Esophagus squamous epithelium (tissue), 5 donors: ENCODE data around the gene PDZD7. TPM values are rescaled to one million over a fixed set of nuclear protein-coding genes. Genes with fewer than 3 reads are reported as not detected.

Source experiments
- DNase-seq: peaks from one replicate; lab custom pipeline; 2025; lab: John Stamatoyannopoulos, UW
- H3K27ac ChIP-seq, 4 donors: fragments of 200-600 bp; sonication (generic); one replicate each; pipeline ENCODE4 v1.5.1; 2016 to 2019; ENCODE audit warnings: mild to moderate bottlenecking in 1 of 4
- H3K27me3 ChIP-seq, 4 donors: fragments of 200-600 bp; sonication (generic); 1 replicate in 3 of 4; 2 replicates in 1 of 4; pipeline versions ENCODE4 v1.5.1 to v1.6.0; 2017 to 2021; ENCODE audit warnings: antibody characterized with exemption in 1 of 4
- H3K36me3 ChIP-seq, 3 donors: fragments of 200-600 bp; sonication (generic); one replicate each; pipeline ENCODE4 v1.5.1; 2016 to 2019
- H3K4me1 ChIP-seq, 3 donors: fragments of 200-600 bp; sonication (generic); one replicate each; pipeline ENCODE4 v1.5.1; 2017 to 2019
- H3K4me3 ChIP-seq, 4 donors: fragments of 200-600 bp; sonication (generic); 1 replicate in 3 of 4; 2 replicates in 1 of 4; pipeline ENCODE4 v1.5.1; 2016 to 2019; ENCODE audit warnings: mild to moderate bottlenecking in 2 of 4, moderate library complexity in 1 of 4
- H3K9me3 ChIP-seq, 3 donors: fragments of 200-600 bp; sonication (generic); one replicate each; pipeline ENCODE4 v1.5.1; 2016 to 2019
- CTCF ChIP-seq, 6 experiments: fragments of 450-650 bp in 4 of 6; fragments of 200-600 bp in 2 of 6; sonication (generic) in 2 of 6; IDR thresholded peaks; one replicate each; pipeline ENCODE4 v1.5.1; 2016 to 2019; ENCODE audit warnings: antibody characterized with exemption in 6 of 6, mild to moderate bottlenecking in 4 of 6, moderate library complexity in 4 of 6
- POLR2A ChIP-seq, 4 donors: fragments of 450-650 bp; IDR thresholded peaks; one replicate each; pipeline ENCODE4 v1.6.1; 2017; ENCODE audit warnings: antibody characterized with exemption in 4 of 4, mild to moderate bottlenecking in 4 of 4, moderate library complexity in 3 of 4
- WGBS, 2 donors: methylation state at CpG; one replicate each; pipeline ENCODE4 v1.1.5; 2018; 5-methylcytosine and 5-hydroxymethylcytosine counted together
- intact Hi-C: fragments of 100-400 bp; cut with DNase I; formaldehyde crosslinking; loops from one replicate; pipeline ENCODE4 v1.15.0; 2022
- total RNA-seq, 4 donors: library from RNA; depleted of rRNA; stranded (reverse); fragments of >200 nt; gene quantifications; one replicate each; pipeline ENCODE4 v1.1.0, GENCODE V29; 2016
- donor health status: DM: yes; HTN: yes; CAD: no.

PDZD7 gene
- total RNA-seq, 4 donors from 2014 or later = 0.19 to 0.29 (median 0.26) TPM; not detected in 1

GRCh38 chr10:101018600-101019439 is 12.1 kb downstream of the PDZD7 start:
- Histone ChIP-seq H3K27me3 (peaks cover 0 to 55% (median 0%) of the 10 kb centered on the region in 4 donors), H3K36me3 (no peaks in the 10 kb centered on the region), H3K4me3 (peak overlapping the region in 1 of 4 donors; percentile 4), H3K9me3 (no peaks in the 10 kb centered on the region), H3K27ac (no peak overlapping the region), H3K4me1 (peaks cover 7 to 17% (median 12%) of the 10 kb centered on the region in 3 donors)
- DNase-seq = no peak
- intact Hi-C loops = no loop called here
- WGBS, 2 donors = 12 to 34% methylated on average over 8 to 15 of the region's 45 CpGs
- TF ChIP-seq POLR2A (IDR thresholded peaks at IDR 0.05) (no peak), CTCF (IDR thresholded peaks at IDR 0.05) (peak in 5 of 6 experiments; percentile 50 to 79 (median 68))

GRCh38 chr10:101018118-101018599 is 12.8 kb downstream of the PDZD7 start:
- no peaks in the 10 kb centered on the region for H3K36me3 ChIP-seq
- DNase-seq = no peak
- 52 to 55% methylated on average over 8 to 18 of the region's 20 CpGs for WGBS, 2 donors
- no peak overlapping the region for H3K27ac ChIP-seq
- no peak overlapping the region for H3K4me3 ChIP-seq
- no peak for TF ChIP-seq POLR2A (IDR thresholded peaks at IDR 0.05)
- no peak for TF ChIP-seq CTCF (IDR thresholded peaks at IDR 0.05)
- intact Hi-C loops = no loop called here
- H3K27me3 ChIP-seq = peaks cover 0 to 55% (median 0%) of the 10 kb centered on the region in 4 donors
- peaks cover 13 to 24% (median 15%) of the 10 kb centered on the region in 3 donors for H3K4me1 ChIP-seq
- no peaks in the 10 kb centered on the region for H3K9me3 ChIP-seq

GRCh38 chr10:101016814-101017213 is 14.1 kb downstream of the PDZD7 start:
- WGBS, 2 donors = 66 to 86% methylated on average over 3 to 5 of the region's 5 CpGs
- H3K27me3 ChIP-seq = peaks cover 0 to 55% (median 0%) of the 10 kb centered on the region in 4 donors
- no peaks in the 10 kb centered on the region for H3K9me3 ChIP-seq
- H3K4me3 ChIP-seq = no peak overlapping the region
- intact Hi-C loops = no loop called here
- TF ChIP-seq POLR2A (IDR thresholded peaks at IDR 0.05) (no peak), CTCF (IDR thresholded peaks at IDR 0.05) (no peak)
- H3K36me3 ChIP-seq = no peaks in the 10 kb centered on the region
- no peak for DNase-seq
- H3K4me1 ChIP-seq = peaks cover 15 to 37% (median 22%) of the 10 kb centered on the region in 3 donors
- H3K27ac ChIP-seq = no peak overlapping the region

GRCh38 chr10:101015582-101015973 is 15.4 kb downstream of the PDZD7 start:
- Histone ChIP-seq H3K4me3 (no peak overlapping the region), H3K27ac (no peak overlapping the region), H3K4me1 (peaks cover 15 to 38% (median 22%) of the 10 kb centered on the region in 3 donors), H3K36me3 (no peaks in the 10 kb centered on the region), H3K9me3 (no peaks in the 10 kb centered on the region), H3K27me3 (peaks cover 0 to 44% (median 0%) of the 10 kb centered on the region in 4 donors)
- TF ChIP-seq CTCF (IDR thresholded peaks at IDR 0.05) (no peak), POLR2A (IDR thresholded peaks at IDR 0.05) (no peak)
- no CpG with 5 or more reads among the region's 8 CpGs for WGBS, 2 donors
- intact Hi-C loops = no loop called here
- no peak for DNase-seq

- DNase-seq = no peak
- peaks cover 0 to 39% (median 0%) of the 10 kb centered on the region in 4 donors for H3K27me3 ChIP-seq
- H3K4me3 ChIP-seq = no peak overlapping the region
- TF ChIP-seq CTCF (IDR thresholded peaks at IDR 0.05) (no peak), POLR2A (IDR thresholded peaks at IDR 0.05) (no peak)
- no peaks in the 10 kb centered on the region for H3K36me3 ChIP-seq
- intact Hi-C loops = no loop called here
- no peak overlapping the region for H3K27ac ChIP-seq
- H3K9me3 ChIP-seq = no peaks in the 10 kb centered on the region
- WGBS, 2 donors = 17 to 31% methylated on average over 2 to 5 of the region's 7 CpGs
- peaks cover 15 to 38% (median 22%) of the 10 kb centered on the region in 3 donors for H3K4me1 ChIP-seq
Measured at GRCh38 chr10:101014966-101015581, 15.9 kb downstream of the PDZD7 start.
